SIG-M5 (cell line): ENCODE results near the gene GREB1L.

Experiments
- DNase-seq: peaks from one replicate; lab custom pipeline; 2025; lab: John Stamatoyannopoulos, UW

GREB1L gene

GRCh38 chr18:21489119-21489750, 247.2 kb downstream of the GREB1L start:
- DNase-seq = no peak

- DNase-seq = no peak
Observed at GRCh38 chr18:21489919-21490495, 248.0 kb downstream of the GREB1L start.

- no peak for DNase-seq
Observed at GRCh38 chr18:21490748-21491147, 248.7 kb downstream of the GREB1L start.

GRCh38 chr18:21496277-21496835, 254.3 kb downstream of the GREB1L start:
- DNase-seq = no peak

GRCh38 chr18:21499997-21500396, 258.0 kb downstream of the GREB1L start:
- DNase-seq = no peak

GRCh38 chr18:21502661-21503060, 260.6 kb downstream of the GREB1L start:
- no peak for DNase-seq

GRCh38 chr18:21507913-21508701, 266.1 kb downstream of the GREB1L start:
- DNase-seq = no peak

GRCh38 chr18:21509062-21509461, 267.0 kb downstream of the GREB1L start:
- DNase-seq = no peak

- no peak for DNase-seq
Observed at GRCh38 chr18:21513292-21513691, 271.3 kb downstream of the GREB1L start.

GRCh38 chr18:21513741-21514140, 271.7 kb downstream of the GREB1L start:
- no peak for DNase-seq

GRCh38 chr18:21522530-21522929, 280.5 kb downstream of the GREB1L start:
- DNase-seq = no peak

GRCh38 chr18:21525916-21526315, 283.9 kb downstream of the GREB1L start:
- no peak for DNase-seq

- DNase-seq = no peak
Observed at GRCh38 chr18:21526463-21526862, 284.4 kb downstream of the GREB1L start.

GRCh38 chr18:21534327-21534726, 292.3 kb downstream of the GREB1L start:
- no peak for DNase-seq

- no peak for DNase-seq
Observed at GRCh38 chr18:21538230-21538629, 296.2 kb downstream of the GREB1L start.

- DNase-seq = no peak
Observed at GRCh38 chr18:21546423-21546822, 304.4 kb downstream of the GREB1L start.

GRCh38 chr18:21548647-21549046, 306.6 kb downstream of the GREB1L start:
- no peak for DNase-seq

GRCh38 chr18:21550510-21550970, 308.5 kb downstream of the GREB1L start:
- no peak for DNase-seq

GRCh38 chr18:21557607-21558253, 315.7 kb downstream of the GREB1L start:
- DNase-seq = no peak

- DNase-seq = no peak
Observed at GRCh38 chr18:21559195-21559594, 317.2 kb downstream of the GREB1L start.

- DNase-seq = no peak
Observed at GRCh38 chr18:21571772-21572171, 329.7 kb downstream of the GREB1L start.
